Loucy (cell line): ENCODE data around the gene ARL10.

Experiments
- CTCF ChIP-seq: fragments of 200-600 bp; sonication (generic); conservative IDR thresholded peaks from 2 replicates; pipeline ENCODE4 v1.5.1; 2014; ENCODE audit warnings: mild to moderate bottlenecking, antibody characterized with exemption, low read length
- EZH2phosphoT487 ChIP-seq: fragments of 200-600 bp; IDR thresholded peaks from 2 replicates; pipeline ENCODE4 v1.6.1; 2018; ENCODE audit warnings: antibody characterized with exemption, mild to moderate bottlenecking, moderate library complexity, borderline replicate concordance

DNA sequence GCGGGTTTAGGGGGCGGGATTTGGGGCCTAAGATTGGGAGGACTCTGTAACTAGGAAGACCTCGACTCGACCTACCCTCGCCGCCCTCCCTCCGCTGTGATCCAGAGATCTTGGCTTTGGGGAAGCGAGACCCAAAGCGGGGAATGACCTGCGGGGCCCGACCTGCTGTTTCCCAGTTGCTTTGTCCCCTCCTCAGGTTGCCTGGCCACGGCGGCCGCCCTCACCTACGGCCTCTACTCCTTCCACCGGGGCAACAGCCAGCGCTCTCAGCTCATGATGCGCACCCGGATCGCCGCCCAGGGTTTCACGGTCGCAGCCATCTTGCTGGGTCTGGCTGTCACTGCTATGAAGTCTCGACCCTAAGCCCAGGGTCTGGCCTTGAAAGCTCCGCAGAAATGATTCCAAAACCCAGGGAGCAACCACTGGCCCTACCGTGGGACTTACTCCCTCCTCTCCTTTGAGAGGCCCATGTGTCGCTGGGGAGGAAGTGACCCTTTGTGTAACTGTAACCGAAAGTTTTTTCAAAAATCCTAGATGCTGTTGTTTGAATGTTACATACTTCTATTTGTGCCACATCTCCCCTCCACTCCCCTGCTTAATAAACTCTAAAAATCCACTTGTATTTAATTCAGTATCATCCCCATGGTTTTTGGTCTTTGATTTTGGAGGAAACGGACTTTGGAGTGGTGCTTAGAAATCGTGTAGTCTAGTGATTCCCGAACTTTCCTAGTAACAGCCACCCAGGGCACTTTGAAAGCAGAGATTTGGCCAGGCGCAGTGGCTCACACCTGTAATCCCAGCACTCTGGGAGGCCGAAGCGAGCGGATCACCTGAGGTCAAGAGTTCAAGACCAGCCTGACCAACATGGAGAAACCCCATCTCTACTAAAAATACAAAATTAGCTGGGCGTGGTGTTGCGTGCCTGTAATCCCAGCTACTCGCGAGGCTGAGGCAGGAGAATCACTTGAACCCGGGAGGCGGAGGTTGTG, 24.1 kb downstream of the ARL10 start:
- TF ChIP-seq CTCF (no peak), EZH2phosphoT487 (no peak)
